K562 (cell line): Measurements from ENCODE around the gene TM9SF4.

ENCODE experiments used
- CEBPB ChIP-seq: fragments of 450-650 bp; IDR thresholded peaks from 2 replicates; pipeline ENCODE4 v1.6.1; 2016; ENCODE audit warnings: missing genetic modification characterization, missing compliant biosample characterization
- MEIS2 ChIP-seq: fragments of 450-650 bp; IDR thresholded peaks from 2 replicates; pipeline ENCODE4 v1.6.1; 2014; ENCODE audit warnings: mild to moderate bottlenecking; ENCODE audit not compliant: partially characterized antibody
- SMAD4 ChIP-seq: fragments of 250-450 bp; sonication (Bioruptor Pico); conservative IDR thresholded peaks from 2 replicates; pipeline ENCODE4 v1.8.0; 2021; ENCODE audit warnings: inconsistent platforms, mild to moderate bottlenecking, moderate library complexity
- TF ChIP-seq, protein P1 (sequence below): fragments of 250-450 bp; sonication (Bioruptor Pico); IDR thresholded peaks from 2 replicates; pipeline ENCODE4 v1.8.0; 2022; ENCODE audit warnings: inconsistent platforms

- TF ChIP-seq CEBPB (tag) (no peak), MEIS2 (no peak), SMAD4 (CRISPR knock-in tag) (no peak)
- TF ChIP-seq, protein P1, sequence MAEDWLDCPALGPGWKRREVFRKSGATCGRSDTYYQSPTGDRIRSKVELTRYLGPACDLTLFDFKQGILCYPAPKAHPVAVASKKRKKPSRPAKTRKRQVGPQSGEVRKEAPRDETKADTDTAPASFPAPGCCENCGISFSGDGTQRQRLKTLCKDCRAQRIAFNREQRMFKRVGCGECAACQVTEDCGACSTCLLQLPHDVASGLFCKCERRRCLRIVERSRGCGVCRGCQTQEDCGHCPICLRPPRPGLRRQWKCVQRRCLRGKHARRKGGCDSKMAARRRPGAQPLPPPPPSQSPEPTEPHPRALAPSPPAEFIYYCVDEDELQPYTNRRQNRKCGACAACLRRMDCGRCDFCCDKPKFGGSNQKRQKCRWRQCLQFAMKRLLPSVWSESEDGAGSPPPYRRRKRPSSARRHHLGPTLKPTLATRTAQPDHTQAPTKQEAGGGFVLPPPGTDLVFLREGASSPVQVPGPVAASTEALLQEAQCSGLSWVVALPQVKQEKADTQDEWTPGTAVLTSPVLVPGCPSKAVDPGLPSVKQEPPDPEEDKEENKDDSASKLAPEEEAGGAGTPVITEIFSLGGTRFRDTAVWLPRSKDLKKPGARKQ (CRISPR knock-in tag), result no peak
Observed at GRCh38 chr20:32163951-32164350, 54.4 kb downstream of the TM9SF4 start.
